ENCODE data around the gene TMEM190. TPM values are rescaled to one million over a fixed set of nuclear protein-coding genes. Genes with fewer than 3 reads are reported as not detected.

Gene TMEM190
- total RNA-seq, 1 donor from 2014 or later: not detected

DNA sequence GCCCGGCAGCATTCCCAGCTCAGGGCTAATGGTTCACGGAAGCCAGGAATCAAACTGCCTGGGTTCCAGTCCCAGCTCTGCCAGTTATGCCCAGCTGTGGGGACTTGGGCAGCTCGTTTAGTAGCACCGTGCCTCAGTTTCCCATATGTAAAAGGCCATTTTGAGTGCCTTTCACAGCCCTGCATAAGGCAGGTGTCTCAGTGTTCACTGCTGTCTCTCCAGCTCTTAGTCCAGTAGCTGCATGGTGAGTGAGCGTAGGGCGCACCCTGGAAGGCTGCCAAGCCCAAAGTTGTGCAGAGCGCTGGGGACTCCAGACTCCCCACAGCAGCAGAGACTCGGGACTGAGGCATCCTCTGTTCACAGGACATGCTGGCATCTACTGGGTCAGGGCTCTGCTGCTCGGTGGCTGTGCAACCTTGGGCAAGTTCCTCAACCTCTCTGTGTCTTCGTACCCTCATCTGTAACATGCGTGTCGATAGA lies 14.6 kb downstream of the TMEM190 start:
- TF ChIP-seq, protein P1, sequence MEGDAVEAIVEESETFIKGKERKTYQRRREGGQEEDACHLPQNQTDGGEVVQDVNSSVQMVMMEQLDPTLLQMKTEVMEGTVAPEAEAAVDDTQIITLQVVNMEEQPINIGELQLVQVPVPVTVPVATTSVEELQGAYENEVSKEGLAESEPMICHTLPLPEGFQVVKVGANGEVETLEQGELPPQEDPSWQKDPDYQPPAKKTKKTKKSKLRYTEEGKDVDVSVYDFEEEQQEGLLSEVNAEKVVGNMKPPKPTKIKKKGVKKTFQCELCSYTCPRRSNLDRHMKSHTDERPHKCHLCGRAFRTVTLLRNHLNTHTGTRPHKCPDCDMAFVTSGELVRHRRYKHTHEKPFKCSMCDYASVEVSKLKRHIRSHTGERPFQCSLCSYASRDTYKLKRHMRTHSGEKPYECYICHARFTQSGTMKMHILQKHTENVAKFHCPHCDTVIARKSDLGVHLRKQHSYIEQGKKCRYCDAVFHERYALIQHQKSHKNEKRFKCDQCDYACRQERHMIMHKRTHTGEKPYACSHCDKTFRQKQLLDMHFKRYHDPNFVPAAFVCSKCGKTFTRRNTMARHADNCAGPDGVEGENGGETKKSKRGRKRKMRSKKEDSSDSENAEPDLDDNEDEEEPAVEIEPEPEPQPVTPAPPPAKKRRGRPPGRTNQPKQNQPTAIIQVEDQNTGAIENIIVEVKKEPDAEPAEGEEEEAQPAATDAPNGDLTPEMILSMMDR (IDR thresholded peaks at IDR 0.05; ENCODE audit: unreplicated experiment): no peak
- Mint-ChIP-seq H3K27me3 (ENCODE audit: unreplicated experiment) (peaks cover 20% of the 10 kb centered on the region), H3K4me1 (ENCODE audit: unreplicated experiment) (peaks cover 14% of the 10 kb centered on the region), H3K27ac (ENCODE audit: unreplicated experiment) (no peak overlapping the region), H3K36me3 (ENCODE audit: low read depth, unreplicated experiment) (peaks cover 16% of the 10 kb centered on the region), H3K9me3 (ENCODE audit: unreplicated experiment) (no peaks in the 10 kb centered on the region), H3K4me3 (ENCODE audit: unreplicated experiment) (no peak overlapping the region)
- no peak for DNase-seq (ENCODE audit: low spot score)

GRCh38 chr19:55391702-55392615 lies 15.3 kb downstream of the TMEM190 start:
- H3K4me3 Mint-ChIP-seq (ENCODE audit: unreplicated experiment): no peak overlapping the region
- no peak for DNase-seq (ENCODE audit: low spot score)

DNA sequence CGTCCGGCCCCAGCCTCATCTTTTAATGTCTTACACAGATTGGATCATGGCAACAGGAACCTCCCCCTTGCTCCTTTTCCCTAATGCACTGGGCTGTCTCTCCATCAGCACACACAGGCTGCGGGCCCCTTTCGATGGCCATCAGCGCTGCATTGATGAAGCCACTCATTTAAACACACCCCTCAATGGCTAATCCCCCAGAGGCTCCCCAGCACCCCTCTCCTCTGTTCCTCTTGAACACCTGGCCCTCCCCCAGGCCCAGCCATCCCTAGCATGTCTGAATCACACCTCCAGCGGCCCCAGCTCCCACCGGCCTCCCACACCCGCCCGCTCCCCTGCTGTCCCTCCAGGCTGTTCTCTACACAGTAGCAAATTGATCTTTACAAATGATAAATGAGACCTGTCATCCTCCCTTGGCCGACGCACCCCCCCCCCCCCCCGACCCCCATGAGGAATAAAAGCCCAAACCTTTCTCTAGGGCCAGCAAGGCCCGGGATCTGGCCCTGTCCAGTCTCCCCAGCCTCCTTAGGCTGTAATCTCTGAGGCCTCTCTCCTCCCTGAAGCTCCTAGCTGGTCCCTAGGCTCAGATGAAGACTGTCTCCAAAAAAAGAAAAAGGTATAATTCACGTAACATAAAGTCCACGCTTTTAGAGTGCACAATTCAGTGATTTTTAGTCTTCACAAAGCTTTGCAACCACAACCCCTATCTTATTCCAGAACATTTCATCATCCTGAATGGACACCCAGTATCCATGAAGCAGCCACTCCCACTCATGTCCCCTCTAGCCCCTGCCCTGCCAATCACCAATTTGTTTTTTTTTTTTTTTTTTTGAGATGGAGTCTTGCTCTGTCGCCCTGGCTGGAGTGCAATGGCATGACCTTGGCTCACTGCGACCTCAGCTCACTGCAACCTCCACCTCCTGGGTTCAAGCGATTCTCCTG lies 16.5 kb downstream of the TMEM190 start:
- H3K27me3 Mint-ChIP-seq (ENCODE audit: unreplicated experiment): peaks cover 8% of the 10 kb centered on the region
- no peak for DNase-seq (ENCODE audit: low spot score)
- peak overlapping the region; percentile 13 for H3K27ac Mint-ChIP-seq (ENCODE audit: unreplicated experiment)
- TF ChIP-seq, protein P1 (IDR thresholded peaks at IDR 0.05; ENCODE audit: unreplicated experiment): no peak
- H3K4me1 Mint-ChIP-seq (ENCODE audit: unreplicated experiment): peaks cover 5% of the 10 kb centered on the region
- H3K36me3 Mint-ChIP-seq (ENCODE audit: low read depth, unreplicated experiment): peaks cover 10% of the 10 kb centered on the region
- peak overlapping the region; percentile 7 for H3K4me3 Mint-ChIP-seq (ENCODE audit: unreplicated experiment)
- no peaks in the 10 kb centered on the region for H3K9me3 Mint-ChIP-seq (ENCODE audit: unreplicated experiment)

More at GRCh38 chr19:55391702-55392615, 15.3 kb downstream of the TMEM190 start:
- Mint-ChIP-seq H3K9me3 (ENCODE audit: unreplicated experiment) (no peaks in the 10 kb centered on the region), H3K27ac (ENCODE audit: unreplicated experiment) (no peak overlapping the region), H3K27me3 (ENCODE audit: unreplicated experiment) (peaks cover 14% of the 10 kb centered on the region), H3K4me1 (ENCODE audit: unreplicated experiment) (peaks cover 7% of the 10 kb centered on the region), H3K36me3 (ENCODE audit: low read depth, unreplicated experiment) (peaks cover 10% of the 10 kb centered on the region)
- TF ChIP-seq, protein P1 (IDR thresholded peaks at IDR 0.05; ENCODE audit: unreplicated experiment): no peak

GRCh38 chr19:55398200-55398925 lies 21.7 kb downstream of the TMEM190 start:
- Mint-ChIP-seq H3K4me1 (ENCODE audit: unreplicated experiment) (no peaks in the 10 kb centered on the region), H3K9me3 (ENCODE audit: unreplicated experiment) (no peaks in the 10 kb centered on the region), H3K4me3 (ENCODE audit: unreplicated experiment) (no peak overlapping the region), H3K36me3 (ENCODE audit: low read depth, unreplicated experiment) (peaks cover 19% of the 10 kb centered on the region), H3K27me3 (ENCODE audit: unreplicated experiment) (peaks cover 6% of the 10 kb centered on the region), H3K27ac (ENCODE audit: unreplicated experiment) (no peak overlapping the region)
- no peak for DNase-seq (ENCODE audit: low spot score)
- TF ChIP-seq, protein P1 (IDR thresholded peaks at IDR 0.05; ENCODE audit: unreplicated experiment): no peak
